ENCODE results near the gene KLC1.
"Not testable (repeated sequence)": the region's sequence is repeated elsewhere in the genome, so short reads cannot be mapped to it uniquely, and the experiment has no call there.

KLC1 gene

GRCh38 chr14:103663506-103663905, 34.5 kb downstream of the KLC1 start:
- no peak for DNase-seq

- DNase-seq = no peak
Observed at GRCh38 chr14:103667671-103668070, 38.7 kb downstream of the KLC1 start.

- no peak for DNase-seq
Observed at GRCh38 chr14:103668117-103668516, 39.1 kb downstream of the KLC1 start.

- no peak for DNase-seq
Observed at GRCh38 chr14:103669370-103669769, 40.4 kb downstream of the KLC1 start.

- no peak for DNase-seq
Observed at GRCh38 chr14:103671911-103672310, 42.9 kb downstream of the KLC1 start.

GRCh38 chr14:103675957-103676356, 46.9 kb downstream of the KLC1 start:
- DNase-seq = no peak

- DNase-seq = no peak
Observed at GRCh38 chr14:103676881-103677675, 48.1 kb downstream of the KLC1 start.

- peak; percentile 8 for DNase-seq
Observed at GRCh38 chr14:103679351-103679750, 50.3 kb downstream of the KLC1 start.

- DNase-seq = no peak
Observed at GRCh38 chr14:103680491-103681231, 51.6 kb downstream of the KLC1 start.

- no peak for DNase-seq
Observed at GRCh38 chr14:103683139-103683538, 54.1 kb downstream of the KLC1 start.

- DNase-seq = no peak
Observed at GRCh38 chr14:103684471-103684870, 55.5 kb downstream of the KLC1 start.

- DNase-seq = no peak
Observed at GRCh38 chr14:103684871-103685270, 55.9 kb downstream of the KLC1 start.

- DNase-seq = no peak
Observed at GRCh38 chr14:103685276-103686211, 56.5 kb downstream of the KLC1 start.

GRCh38 chr14:103686831-103687485, 57.9 kb downstream of the KLC1 start:
- no peak for DNase-seq

- DNase-seq = no peak
Observed at GRCh38 chr14:103687712-103688111, 58.7 kb downstream of the KLC1 start.

- no peak for DNase-seq
Observed at GRCh38 chr14:103688441-103688840, 59.4 kb downstream of the KLC1 start.

- no peak for DNase-seq
Observed at GRCh38 chr14:103688906-103689902, 60.2 kb downstream of the KLC1 start.

GRCh38 chr14:103690332-103690731, 61.3 kb downstream of the KLC1 start:
- no peak for DNase-seq

GRCh38 chr14:103691655-103692054, 62.6 kb downstream of the KLC1 start:
- not testable (repeated sequence) for DNase-seq

GRCh38 chr14:103692159-103692558, 63.1 kb downstream of the KLC1 start:
- no peak for DNase-seq

- DNase-seq = no peak
Observed at GRCh38 chr14:103692871-103693270, 63.9 kb downstream of the KLC1 start.

Data from RPMI8226 (cell line).